ENCODE measurements around the gene TFEB. TPM values are rescaled to one million over a fixed set of nuclear protein-coding genes. Genes with fewer than 3 reads are reported as not detected.

TFEB gene
- total RNA-seq, 1 experiment from 2014 or later: 16.2 TPM

DNA sequence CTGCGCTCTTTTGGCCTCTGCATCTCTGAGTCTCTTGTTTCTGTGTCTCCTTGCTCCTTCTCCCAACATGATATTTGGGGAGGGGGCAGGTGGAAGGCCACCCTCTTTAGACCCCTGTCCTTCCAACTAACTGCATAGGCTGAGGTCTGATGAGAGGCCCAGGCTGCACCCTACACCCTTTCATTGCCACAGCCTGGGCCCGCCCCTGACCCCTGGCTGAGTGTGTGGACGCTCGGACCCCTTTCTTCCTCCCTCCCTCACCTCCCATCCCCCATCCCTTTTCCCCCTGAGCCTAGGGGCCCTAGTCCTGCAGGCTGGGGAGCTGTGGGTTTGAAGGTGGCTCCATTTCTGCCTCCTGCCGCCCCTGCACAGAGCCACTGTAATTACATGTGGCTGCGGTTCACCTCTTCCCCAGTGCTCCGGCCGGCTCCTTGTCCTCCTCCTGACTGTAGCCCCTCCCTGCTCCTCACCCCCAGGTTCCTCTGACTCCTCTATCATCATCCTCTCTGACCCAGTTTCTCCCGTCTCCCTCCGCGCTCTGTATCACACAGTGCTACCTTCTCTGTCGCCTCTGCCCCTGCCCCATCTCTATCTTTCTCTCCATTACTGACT, 90.3 kb downstream of the TFEB start:
- no TSS peak for BruUV-seq (replicated peaks)
- H3K4me1 Mint-ChIP-seq (ENCODE audit: insufficient read depth, unreplicated experiment): peaks cover 26% of the 10 kb centered on the region
- ChIA-PET CTCF (no interaction called here), POLR2A (no interaction called here)
- no peak for DNase-seq (ENCODE audit: unreplicated experiment)
- TF ChIP-seq, protein P1, sequence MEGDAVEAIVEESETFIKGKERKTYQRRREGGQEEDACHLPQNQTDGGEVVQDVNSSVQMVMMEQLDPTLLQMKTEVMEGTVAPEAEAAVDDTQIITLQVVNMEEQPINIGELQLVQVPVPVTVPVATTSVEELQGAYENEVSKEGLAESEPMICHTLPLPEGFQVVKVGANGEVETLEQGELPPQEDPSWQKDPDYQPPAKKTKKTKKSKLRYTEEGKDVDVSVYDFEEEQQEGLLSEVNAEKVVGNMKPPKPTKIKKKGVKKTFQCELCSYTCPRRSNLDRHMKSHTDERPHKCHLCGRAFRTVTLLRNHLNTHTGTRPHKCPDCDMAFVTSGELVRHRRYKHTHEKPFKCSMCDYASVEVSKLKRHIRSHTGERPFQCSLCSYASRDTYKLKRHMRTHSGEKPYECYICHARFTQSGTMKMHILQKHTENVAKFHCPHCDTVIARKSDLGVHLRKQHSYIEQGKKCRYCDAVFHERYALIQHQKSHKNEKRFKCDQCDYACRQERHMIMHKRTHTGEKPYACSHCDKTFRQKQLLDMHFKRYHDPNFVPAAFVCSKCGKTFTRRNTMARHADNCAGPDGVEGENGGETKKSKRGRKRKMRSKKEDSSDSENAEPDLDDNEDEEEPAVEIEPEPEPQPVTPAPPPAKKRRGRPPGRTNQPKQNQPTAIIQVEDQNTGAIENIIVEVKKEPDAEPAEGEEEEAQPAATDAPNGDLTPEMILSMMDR (IDR thresholded peaks at IDR 0.05; ENCODE audit: unreplicated experiment): no peak
- no peak overlapping the region for H3K4me3 Mint-ChIP-seq (ENCODE audit: unreplicated experiment)
- intact Hi-C loops (cut with micrococcal nuclease): no loop called here
- peak overlapping the region; percentile 91 for H3K27ac Mint-ChIP-seq (ENCODE audit: low read depth, unreplicated experiment)
- H3K27me3 Mint-ChIP-seq (ENCODE audit: insufficient read depth, unreplicated experiment): no peaks in the 10 kb centered on the region
- no peaks in the 10 kb centered on the region for H3K9me3 Mint-ChIP-seq (ENCODE audit: unreplicated experiment)
- peaks cover 26% of the 10 kb centered on the region for H3K36me3 Mint-ChIP-seq (ENCODE audit: insufficient read depth, unreplicated experiment)

GRCh38 chr6:41644297-41644879, 91.0 kb downstream of the TFEB start:
- CTCF ChIA-PET: interaction anchor here (0.5 to 1.1 kb wide), 7 partner anchors 14 to 277 kb away, joined by 3 to 6 read pairs (median 3); no protein-coding TSS in a partner anchor
- H3K9me3 Mint-ChIP-seq (ENCODE audit: unreplicated experiment): no peaks in the 10 kb centered on the region
- H3K36me3 Mint-ChIP-seq (ENCODE audit: insufficient read depth, unreplicated experiment): peaks cover 26% of the 10 kb centered on the region
- intact Hi-C loops (cut with micrococcal nuclease): no loop called here
- peak; percentile 49 for DNase-seq (ENCODE audit: unreplicated experiment)
- TF ChIP-seq, protein P1 (IDR thresholded peaks at IDR 0.05; ENCODE audit: unreplicated experiment): no peak
- no TSS peak for BruUV-seq (replicated peaks)
- peaks cover 26% of the 10 kb centered on the region for H3K4me1 Mint-ChIP-seq (ENCODE audit: insufficient read depth, unreplicated experiment)
- peak overlapping the region; percentile 13 for H3K4me3 Mint-ChIP-seq (ENCODE audit: unreplicated experiment)
- POLR2A ChIA-PET: interaction anchor here (0.6 to 1.4 kb wide), 2 partner anchors 18 to 134 kb away, joined by 3 to 10 read pairs; no protein-coding TSS in a partner anchor
- H3K27ac Mint-ChIP-seq (ENCODE audit: low read depth, unreplicated experiment): peak overlapping the region; percentile 91
- no peaks in the 10 kb centered on the region for H3K27me3 Mint-ChIP-seq (ENCODE audit: insufficient read depth, unreplicated experiment)

DNA sequence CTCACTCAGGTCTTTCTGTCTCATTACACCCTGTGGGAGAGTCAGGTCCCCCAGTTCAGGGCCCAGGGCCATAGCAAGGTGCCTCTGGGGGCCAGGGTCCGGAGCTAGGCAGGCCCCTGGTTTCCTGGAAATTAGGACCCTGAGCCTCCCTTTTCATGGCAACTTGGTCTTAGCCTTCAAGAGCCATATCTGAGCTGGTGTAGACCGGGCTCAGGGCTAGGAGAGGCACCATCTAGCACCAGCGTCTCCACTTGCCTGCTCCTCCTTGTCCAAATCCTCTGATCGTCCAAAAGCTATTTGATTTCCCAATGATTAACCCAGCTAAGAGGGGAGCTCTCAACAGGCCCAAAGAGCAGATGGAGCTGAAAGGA, 91.5 kb downstream of the TFEB start:
- DNase-seq (ENCODE audit: unreplicated experiment): no peak
- Mint-ChIP-seq H3K27me3 (ENCODE audit: insufficient read depth, unreplicated experiment) (no peaks in the 10 kb centered on the region), H3K9me3 (ENCODE audit: unreplicated experiment) (no peaks in the 10 kb centered on the region), H3K4me1 (ENCODE audit: insufficient read depth, unreplicated experiment) (peaks cover 26% of the 10 kb centered on the region), H3K36me3 (ENCODE audit: insufficient read depth, unreplicated experiment) (peaks cover 23% of the 10 kb centered on the region), H3K4me3 (ENCODE audit: unreplicated experiment) (no peak overlapping the region), H3K27ac (ENCODE audit: low read depth, unreplicated experiment) (peak overlapping the region; percentile 91)
- POLR2A ChIA-PET: interaction anchor here (0.6 to 1.4 kb wide), 2 partner anchors 18 to 135 kb away, joined by 3 to 10 read pairs; no protein-coding TSS in a partner anchor
- CTCF ChIA-PET: interaction anchor here (0.6 to 1.1 kb wide), 6 partner anchors 13 to 276 kb away, joined by 3 to 6 read pairs (median 4); no protein-coding TSS in a partner anchor
- intact Hi-C loops (cut with micrococcal nuclease): no loop called here
- TF ChIP-seq, protein P1 (IDR thresholded peaks at IDR 0.05; ENCODE audit: unreplicated experiment): no peak
- no TSS peak for BruUV-seq (replicated peaks)
